SK-N-SH treated with all-trans-retinoic acid at 6 μM for 48 hours (cell line): Measurements from ENCODE around the gene TRRAP.

Experiments
- ATAC-seq: fragments of 200-7000 bp; cut with Tn5 transposase; 3 replicates; pipeline ENCODE4 v1.9.1; 2020; ENCODE audit warnings: mild to moderate bottlenecking, moderate library complexity
- ARNTL ChIP-seq: fragments of 450-650 bp; formaldehyde crosslinking; IDR thresholded peaks from 2 replicates; pipeline ENCODE4 v1.5.0; 2020; ENCODE audit warnings: low read depth, mild to moderate bottlenecking, moderate library complexity, borderline replicate concordance
- BACH2 ChIP-seq: fragments of 250-450 bp; sonication (Bioruptor Pico); IDR thresholded peaks from 2 replicates; pipeline ENCODE4 v1.9.0; 2021; ENCODE audit warnings: mild to moderate bottlenecking, borderline replicate concordance
- CREB5 ChIP-seq: fragments of 250-450 bp; sonication (Bioruptor Pico); IDR thresholded peaks from 2 replicates; pipeline ENCODE4 v1.5.1; 2020; ENCODE audit warnings: low read depth, mild to moderate bottlenecking, moderate library complexity
- CSDC2 ChIP-seq: fragments of 250-450 bp; sonication (Bioruptor Pico); IDR thresholded peaks from 2 replicates; pipeline ENCODE4 v1.5.0; 2020; ENCODE audit warnings: mild to moderate bottlenecking, moderate library complexity
- GLIS3 ChIP-seq: fragments of 250-450 bp; sonication (Bioruptor Pico); IDR thresholded peaks from 2 replicates; pipeline ENCODE4 v1.5.0; 2020; ENCODE audit warnings: mild to moderate bottlenecking, moderate library complexity
- ISL1 ChIP-seq: fragments of 250-450 bp; sonication (Bioruptor Pico); IDR thresholded peaks from 2 replicates; pipeline ENCODE4 v2.1.2; 2022; ENCODE audit warnings: mild to moderate bottlenecking, moderate library complexity
- OSR1 ChIP-seq: fragments of 250-450 bp; sonication (Bioruptor Pico); IDR thresholded peaks from 2 replicates; pipeline ENCODE4 v1.8.0; 2022; ENCODE audit warnings: moderate library complexity, mild to moderate bottlenecking, inconsistent platforms
- PATZ1 ChIP-seq: fragments of 250-450 bp; sonication (Bioruptor Pico); IDR thresholded peaks from 2 replicates; pipeline ENCODE4 v1.8.0; 2020; ENCODE audit warnings: mild to moderate bottlenecking, moderate library complexity, borderline replicate concordance
- POU6F1 ChIP-seq: fragments of 250-450 bp; sonication (Bioruptor Pico); IDR thresholded peaks from 2 replicates; pipeline ENCODE4 v1.8.0; 2021; ENCODE audit warnings: low read depth, mild to moderate bottlenecking, moderate library complexity, borderline replicate concordance
- PPARA ChIP-seq: fragments of 250-450 bp; sonication (Bioruptor Pico); IDR thresholded peaks from 2 replicates; pipeline ENCODE4 v1.5.0; 2020; ENCODE audit warnings: mild to moderate bottlenecking, borderline replicate concordance
- RARB ChIP-seq: fragments of 250-450 bp; sonication (Bioruptor Pico); IDR thresholded peaks from 2 replicates; pipeline ENCODE4 v1.8.0; 2021; ENCODE audit warnings: mild to moderate bottlenecking, moderate library complexity
- SNAI2 ChIP-seq: fragments of 250-450 bp; sonication (Bioruptor Pico); IDR thresholded peaks from 2 replicates; pipeline ENCODE4 v1.5.0; 2020; ENCODE audit warnings: mild to moderate bottlenecking, moderate library complexity
- TCF4 ChIP-seq: fragments of 250-450 bp; sonication (Bioruptor Pico); IDR thresholded peaks from 2 replicates; pipeline ENCODE4 v1.8.0; 2021; ENCODE audit warnings: mild to moderate bottlenecking, moderate library complexity, borderline replicate concordance
- TOX ChIP-seq: fragments of 250-450 bp; sonication (Bioruptor Pico); IDR thresholded peaks from 2 replicates; pipeline ENCODE4 v1.8.0; 2021; ENCODE audit warnings: mild to moderate bottlenecking, moderate library complexity, borderline replicate concordance
- TSHZ2 ChIP-seq: fragments of 250-450 bp; sonication (Bioruptor Pico); IDR thresholded peaks from 2 replicates; pipeline ENCODE4 v1.5.0; 2020; ENCODE audit warnings: mild to moderate bottlenecking, moderate library complexity
- ZC3H10 ChIP-seq: fragments of 250-450 bp; sonication (Bioruptor Pico); IDR thresholded peaks from 2 replicates; pipeline ENCODE4 v1.5.1; 2021; ENCODE audit warnings: mild to moderate bottlenecking, moderate library complexity
- ZFP3 ChIP-seq: fragments of 250-450 bp; sonication (Bioruptor Pico); IDR thresholded peaks from 2 replicates; pipeline ENCODE4 v1.5.0; 2020; ENCODE audit warnings: mild to moderate bottlenecking, moderate library complexity
- ZNF565 ChIP-seq: fragments of 450-650 bp; formaldehyde crosslinking; conservative IDR thresholded peaks from 2 replicates; pipeline ENCODE4 v1.5.0; 2020; ENCODE audit warnings: low read depth, mild to moderate bottlenecking, moderate library complexity
- ZNF70 ChIP-seq: fragments of 450-650 bp; formaldehyde crosslinking; IDR thresholded peaks from 2 replicates; pipeline ENCODE4 v1.5.0; 2020; ENCODE audit warnings: mild to moderate bottlenecking, moderate library complexity
- ZNF8 ChIP-seq: fragments of 450-650 bp; formaldehyde crosslinking; IDR thresholded peaks from 2 replicates; pipeline ENCODE4 v1.5.0; 2020; ENCODE audit warnings: mild to moderate bottlenecking, moderate library complexity

The TRRAP gene

GRCh38 chr7:98974205-98974604 is 95.9 kb downstream of the TRRAP start:
- no peak for TF ChIP-seq ZC3H10 (CRISPR knock-in tag)
- TF ChIP-seq TOX (CRISPR knock-in tag) = no peak
- TF ChIP-seq OSR1 (CRISPR knock-in tag) = no peak
- TF ChIP-seq CSDC2 (CRISPR knock-in tag) = no peak
- no peak for TF ChIP-seq ZNF70 (CRISPR knock-in tag)
- TF ChIP-seq BACH2 = no peak
- no peak for TF ChIP-seq ZNF8 (CRISPR knock-in tag)
- TF ChIP-seq TSHZ2 (CRISPR knock-in tag) = no peak
- TF ChIP-seq CREB5 (CRISPR knock-in tag) = no peak
- no peak for TF ChIP-seq PPARA (CRISPR knock-in tag)
- no peak for ATAC-seq

- no peak; the same call in 2 of the 3 replicates for ATAC-seq
- no peak for TF ChIP-seq GLIS3
- no peak for TF ChIP-seq SNAI2
- TF ChIP-seq ARNTL (CRISPR knock-in tag) = no peak
- TF ChIP-seq ZFP3 (CRISPR knock-in tag) = no peak
- TF ChIP-seq CSDC2 (CRISPR knock-in tag) = no peak
- TF ChIP-seq ZNF565 = no peak
- TF ChIP-seq TCF4 (CRISPR knock-in tag) = no peak
- TF ChIP-seq POU6F1 = no peak
- no peak for TF ChIP-seq TSHZ2 (CRISPR knock-in tag)
- no peak for TF ChIP-seq ZC3H10 (CRISPR knock-in tag)
- no peak for TF ChIP-seq PATZ1
- TF ChIP-seq ISL1 (CRISPR knock-in tag) = no peak
- no peak for TF ChIP-seq RARB (CRISPR knock-in tag)
Measured at GRCh38 chr7:98974906-98975816, 96.8 kb downstream of the TRRAP start.
